ENCODE data around the gene KCNH8. TPM values are rescaled to one million over a fixed set of nuclear protein-coding genes. Genes with fewer than 3 reads are reported as not detected.
A peak's percentile ranks its signal among the peaks of the same experiment; 100 is the strongest.

KCNH8 gene
- total RNA-seq, 4 donors from 2014 or later = 0.11 to 0.42 (median 0.26) TPM

- no peak overlapping the region for H3K4me3 ChIP-seq
- H3K36me3 ChIP-seq = no peaks in the 10 kb centered on the region
- H3K9me3 ChIP-seq = no peaks in the 10 kb centered on the region
- H3K4me1 ChIP-seq = no peaks in the 10 kb centered on the region
- no peak for DNase-seq (ENCODE audit: extremely low spot score)
- intact Hi-C loops (cut with DNase I) = loop anchor here (10.0 kb wide), 1 partner anchor 199 kb away; no protein-coding TSS in a partner anchor
- WGBS = 31% methylated on average over 4 of the region's 4 CpGs
- no peak overlapping the region for H3K27ac ChIP-seq (replicated peaks in 1 of 4)
- TF ChIP-seq POLR2A (IDR thresholded peaks at IDR 0.05; ENCODE audit: low read depth) (no peak), EP300 (IDR thresholded peaks at IDR 0.05) (no peak), POLR2AphosphoS5 (IDR thresholded peaks at IDR 0.05) (no peak), CTCF (IDR thresholded peaks at IDR 0.05) (peak in 2 of 3 experiments; percentile 30 to 34)
- H3K27me3 ChIP-seq = no peaks in the 10 kb centered on the region
Measured at GRCh38 chr3:19543212-19543841, 395.0 kb downstream of the KCNH8 start.

GRCh38 chr3:19547665-19548464 lies 399.6 kb downstream of the KCNH8 start:
- no peaks in the 10 kb centered on the region for H3K9me3 ChIP-seq
- intact Hi-C loops (cut with DNase I) = loop anchor here (10.0 kb wide), 1 partner anchor 203 kb away; no protein-coding TSS in a partner anchor
- H3K27ac ChIP-seq (replicated peaks in 1 of 4) = no peak overlapping the region
- H3K36me3 ChIP-seq = no peaks in the 10 kb centered on the region
- DNase-seq (ENCODE audit: extremely low spot score) = no peak
- no peaks in the 10 kb centered on the region for H3K27me3 ChIP-seq
- H3K4me3 ChIP-seq = no peak overlapping the region
- WGBS = 72% methylated on average over 2 of the region's 2 CpGs
- no peaks in the 10 kb centered on the region for H3K4me1 ChIP-seq
- TF ChIP-seq POLR2A (IDR thresholded peaks at IDR 0.05; ENCODE audit: low read depth) (no peak), CTCF (IDR thresholded peaks at IDR 0.05) (no peak), POLR2AphosphoS5 (IDR thresholded peaks at IDR 0.05) (no peak), EP300 (IDR thresholded peaks at IDR 0.05) (no peak)

GRCh38 chr3:19559724-19560442 lies 411.6 kb downstream of the KCNH8 start:
- no peaks in the 10 kb centered on the region for H3K4me1 ChIP-seq
- no peak for DNase-seq (ENCODE audit: extremely low spot score)
- TF ChIP-seq POLR2AphosphoS5 (IDR thresholded peaks at IDR 0.05) (no peak), CTCF (IDR thresholded peaks at IDR 0.05) (no peak), EP300 (IDR thresholded peaks at IDR 0.05) (no peak), POLR2A (IDR thresholded peaks at IDR 0.05; ENCODE audit: low read depth) (no peak)
- intact Hi-C loops (cut with DNase I) = no loop called here
- no peak overlapping the region for H3K27ac ChIP-seq (replicated peaks in 1 of 4)
- no peaks in the 10 kb centered on the region for H3K27me3 ChIP-seq
- 64% methylated on average over 4 of the region's 4 CpGs for WGBS
- H3K36me3 ChIP-seq = no peaks in the 10 kb centered on the region
- no peak overlapping the region for H3K4me3 ChIP-seq
- H3K9me3 ChIP-seq = no peaks in the 10 kb centered on the region

GRCh38 chr3:19573644-19574043 lies 425.3 kb downstream of the KCNH8 start:
- TF ChIP-seq EP300 (IDR thresholded peaks at IDR 0.05) (no peak), CTCF (IDR thresholded peaks at IDR 0.05) (no peak), POLR2A (IDR thresholded peaks at IDR 0.05; ENCODE audit: low read depth) (no peak), POLR2AphosphoS5 (IDR thresholded peaks at IDR 0.05) (no peak)
- no peaks in the 10 kb centered on the region for H3K4me1 ChIP-seq
- H3K36me3 ChIP-seq = no peaks in the 10 kb centered on the region
- H3K4me3 ChIP-seq = no peak overlapping the region
- no peaks in the 10 kb centered on the region for H3K27me3 ChIP-seq
- no peak for DNase-seq (ENCODE audit: extremely low spot score)
- H3K9me3 ChIP-seq = no peaks in the 10 kb centered on the region
- H3K27ac ChIP-seq (replicated peaks in 1 of 4) = no peak overlapping the region
- intact Hi-C loops (cut with DNase I) = no loop called here
- WGBS = 87% methylated on average over 2 of the region's 2 CpGs
